Skeletal muscle cell (primary cell): Measurements from ENCODE around the gene GPS1.

Experiments used
- DNase-seq: peaks from one replicate; pipeline ENCODE4 v3.0.0-alpha.2; 2010; ENCODE audit warnings: low read depth
- H3K4me3 ChIP-seq: 2 replicates; pipeline ENCODE4 v1.5.1; 2011; ENCODE audit warnings: low read depth, mild to moderate bottlenecking, control low read depth, low read length, moderate library complexity

The GPS1 gene

DNA sequence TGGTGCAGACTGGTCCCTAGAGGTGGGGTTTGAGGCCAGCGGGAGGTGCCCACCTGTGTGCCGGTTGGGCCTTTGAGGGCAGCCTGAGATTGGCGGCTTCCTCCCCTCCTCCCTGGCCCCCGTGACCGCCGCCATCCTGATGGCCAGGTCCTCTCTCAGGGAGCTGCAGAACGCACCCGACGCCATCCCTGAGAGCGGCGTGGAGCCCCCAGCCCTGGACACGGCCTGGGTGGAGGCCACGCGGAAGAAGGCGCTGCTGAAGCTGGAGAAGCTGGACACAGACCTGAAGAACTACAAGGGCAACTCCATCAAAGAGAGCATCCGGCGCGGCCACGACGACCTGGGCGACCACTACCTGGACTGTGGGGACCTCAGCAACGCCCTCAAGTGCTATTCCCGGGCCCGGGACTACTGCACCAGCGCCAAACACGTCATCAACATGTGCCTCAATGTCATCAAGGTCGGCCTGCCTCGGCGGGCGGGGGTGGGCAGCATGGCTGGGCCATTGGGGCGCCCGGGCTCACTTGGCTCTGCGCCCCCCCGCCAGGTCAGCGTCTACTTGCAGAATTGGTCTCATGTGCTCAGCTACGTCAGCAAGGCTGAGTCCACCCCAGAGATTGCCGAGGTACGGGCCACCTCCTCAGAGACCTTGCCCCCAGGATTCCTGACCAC, 2.8 kb downstream of the GPS1 start:
- DNase-seq: no peak
- no peak overlapping the region for H3K4me3 ChIP-seq

- no peak overlapping the region for H3K4me3 ChIP-seq
These were observed 3.6 kb downstream of the GPS1 start for GRCh38 chr17:82055023-82055964.

GRCh38 chr17:82055965-82056728, 4.4 kb downstream of the GPS1 start:
- DNase-seq: no peak
- H3K4me3 ChIP-seq: no peak overlapping the region

More at GRCh38 chr17:82055023-82055964, 3.6 kb downstream of the GPS1 start:
- DNase-seq: no peak

DNA sequence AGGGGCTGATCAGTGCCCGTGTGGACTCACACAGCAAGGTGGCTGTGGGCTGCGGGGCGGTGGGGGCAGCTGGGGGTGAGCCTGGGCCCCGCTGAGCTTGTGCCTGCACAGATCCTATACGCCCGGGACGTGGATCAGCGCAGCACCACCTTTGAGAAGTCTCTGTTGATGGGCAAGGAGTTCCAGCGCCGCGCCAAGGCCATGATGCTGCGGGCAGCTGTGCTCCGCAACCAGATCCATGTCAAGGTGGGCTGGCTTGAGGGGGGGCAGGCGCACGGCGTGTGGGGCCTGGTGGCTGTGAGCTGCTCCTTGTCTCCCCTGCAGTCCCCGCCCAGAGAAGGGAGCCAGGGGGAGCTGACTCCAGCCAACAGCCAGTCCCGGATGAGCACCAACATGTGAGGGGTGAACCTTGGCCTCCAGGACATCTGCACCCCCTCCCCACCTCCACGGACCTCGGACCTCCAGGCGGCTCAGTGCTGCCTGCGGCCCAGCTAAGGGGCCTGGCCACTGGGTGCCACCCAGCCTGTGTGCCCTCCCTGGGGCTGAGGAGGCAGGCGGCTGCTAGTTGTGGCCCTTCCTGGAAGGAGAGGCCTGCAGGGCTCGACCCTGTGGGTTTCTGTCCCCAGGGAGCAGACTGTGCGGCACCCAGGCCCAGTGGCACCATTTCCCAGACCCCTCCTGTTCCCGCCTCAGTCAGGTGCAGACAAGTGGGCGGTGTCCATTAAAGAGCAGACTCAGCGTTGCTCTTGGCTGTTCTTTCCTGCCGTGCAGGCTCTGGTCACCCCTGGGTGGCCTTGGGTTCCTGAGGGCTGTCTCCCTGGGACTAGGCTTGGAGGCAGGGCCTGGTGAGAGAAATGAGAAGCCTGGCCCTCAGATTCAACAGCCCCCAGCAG, 5.3 kb downstream of the GPS1 start:
- DNase-seq: no peak
- no peak overlapping the region for H3K4me3 ChIP-seq

GRCh38 chr17:82058230-82058854, 6.6 kb downstream of the GPS1 start:
- H3K4me3 ChIP-seq: no peak overlapping the region
- DNase-seq: no peak

DNA sequence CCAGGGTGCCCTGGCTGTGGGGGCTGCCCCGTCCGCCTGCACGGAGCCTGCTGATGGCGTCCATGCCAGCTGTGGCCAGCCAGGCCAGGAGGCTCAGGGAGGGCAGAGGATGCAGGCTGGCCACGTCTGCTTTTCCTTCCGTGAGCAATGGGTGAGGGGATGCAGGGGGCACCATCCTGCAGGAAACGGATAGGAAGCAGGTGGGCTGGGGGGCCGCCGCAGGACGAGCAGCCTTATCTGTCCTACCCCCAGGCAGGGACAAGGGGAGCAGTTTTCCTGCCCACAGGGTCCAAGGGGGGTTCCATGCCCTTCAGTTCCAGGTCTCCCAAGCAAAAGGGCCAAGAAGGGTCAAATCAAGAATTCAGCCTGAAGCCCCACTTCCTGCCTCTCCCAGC, 7.2 kb downstream of the GPS1 start:
- no peak overlapping the region for H3K4me3 ChIP-seq
- no peak for DNase-seq

DNA sequence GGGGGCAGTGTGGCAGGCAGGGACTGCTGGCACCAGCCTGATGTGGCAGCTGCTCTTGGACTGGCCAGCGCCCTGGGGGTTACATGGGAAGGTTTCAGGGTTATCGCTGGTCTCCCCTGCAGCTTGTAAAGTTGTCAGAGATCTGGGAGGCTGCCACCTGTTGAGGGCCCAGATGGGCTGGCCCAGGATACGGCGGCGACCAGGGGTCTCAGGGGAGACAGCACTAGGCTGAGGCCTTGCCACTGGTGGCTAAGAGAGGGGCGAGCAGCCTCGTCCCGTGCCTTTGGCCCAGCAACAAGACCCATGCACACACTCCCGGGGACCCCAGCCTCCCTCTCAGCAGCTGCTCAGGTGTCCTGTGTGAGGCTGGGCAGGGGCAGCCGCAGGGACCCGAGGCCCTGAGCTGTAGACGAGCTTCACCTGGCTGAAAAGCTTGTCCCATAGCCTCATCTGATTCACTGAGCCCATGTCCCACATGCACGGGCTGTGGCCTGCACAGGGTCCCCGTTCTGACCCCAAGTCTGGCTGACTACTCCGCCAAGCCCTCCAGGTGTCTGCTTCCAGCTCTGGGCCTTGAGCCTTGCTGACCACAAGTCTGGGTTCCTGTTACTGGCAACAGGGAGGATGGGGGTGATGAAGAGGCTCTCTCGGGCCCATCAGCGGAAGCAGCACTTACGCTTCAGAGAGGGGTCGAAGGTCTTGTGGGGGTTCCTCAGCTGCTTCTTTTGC, 7.7 kb downstream of the GPS1 start:
- no peak for DNase-seq
- H3K4me3 ChIP-seq: no peak overlapping the region

DNA sequence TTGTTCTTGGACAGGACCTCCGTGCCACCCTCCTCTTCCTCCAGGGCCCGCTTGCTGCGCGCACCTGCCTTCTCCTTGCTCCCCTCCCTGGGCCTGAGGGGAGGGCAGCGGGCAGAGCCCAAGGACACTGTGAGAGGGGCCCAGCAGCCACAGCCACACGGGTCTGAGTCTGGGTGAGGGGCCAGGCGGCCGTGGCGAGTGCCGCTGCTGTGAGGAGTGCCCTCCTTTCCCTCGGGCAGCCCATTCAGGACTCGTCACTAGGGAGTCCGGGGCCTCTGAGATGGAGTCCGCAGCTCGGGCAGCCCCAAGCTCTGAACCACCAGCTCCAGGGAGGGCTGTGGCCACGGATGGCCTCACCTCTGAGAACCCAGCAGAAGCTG, 8.3 kb downstream of the GPS1 start:
- no peak overlapping the region for H3K4me3 ChIP-seq
- DNase-seq: no peak

- no peak overlapping the region for H3K4me3 ChIP-seq
- no peak for DNase-seq
These were observed 8.9 kb downstream of the GPS1 start for GRCh38 chr17:82060614-82061013.

DNA sequence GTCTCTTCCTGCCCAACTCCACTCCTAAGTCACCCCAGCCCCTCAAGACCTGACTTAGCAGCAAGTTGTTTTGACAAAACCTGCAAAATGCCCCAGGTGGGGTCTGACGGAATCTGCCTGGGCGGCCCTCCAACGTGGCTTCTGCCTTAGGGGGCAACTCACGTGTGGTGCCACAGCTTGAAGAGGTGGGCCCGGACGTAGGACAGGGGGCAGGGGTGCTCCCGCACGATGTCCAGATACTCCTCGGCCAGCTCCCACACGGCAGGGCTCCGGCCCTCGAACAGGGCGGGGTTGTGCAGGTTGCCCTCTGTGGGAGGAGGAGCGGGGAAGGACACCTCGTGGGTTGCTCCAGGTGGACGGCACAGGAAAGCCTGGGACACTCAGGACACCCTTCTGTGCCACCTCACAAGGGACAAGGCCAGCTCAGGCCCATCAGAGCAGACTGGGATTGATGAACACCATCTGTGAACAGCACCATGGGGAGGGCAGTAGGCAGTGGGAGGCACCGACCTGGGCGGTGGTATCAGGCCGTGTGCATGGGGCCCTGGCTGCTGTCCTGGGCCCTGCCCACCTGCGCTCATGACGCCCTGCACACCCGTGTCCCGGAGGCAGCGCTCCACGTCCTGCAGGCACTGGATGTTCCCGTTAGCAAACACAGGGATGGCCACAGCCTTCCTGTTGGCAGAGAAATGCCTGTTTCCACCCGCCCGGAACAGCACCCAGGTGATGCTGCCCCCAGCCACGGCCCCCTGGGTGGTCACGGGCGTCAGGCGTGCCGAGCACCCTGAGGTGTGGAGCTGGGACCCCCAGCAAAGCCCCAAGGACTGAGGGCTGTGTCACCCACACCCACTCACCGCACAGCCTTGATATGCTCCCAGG, 9.6 kb downstream of the GPS1 start:
- H3K4me3 ChIP-seq: no peak overlapping the region
- DNase-seq: no peak

DNA sequence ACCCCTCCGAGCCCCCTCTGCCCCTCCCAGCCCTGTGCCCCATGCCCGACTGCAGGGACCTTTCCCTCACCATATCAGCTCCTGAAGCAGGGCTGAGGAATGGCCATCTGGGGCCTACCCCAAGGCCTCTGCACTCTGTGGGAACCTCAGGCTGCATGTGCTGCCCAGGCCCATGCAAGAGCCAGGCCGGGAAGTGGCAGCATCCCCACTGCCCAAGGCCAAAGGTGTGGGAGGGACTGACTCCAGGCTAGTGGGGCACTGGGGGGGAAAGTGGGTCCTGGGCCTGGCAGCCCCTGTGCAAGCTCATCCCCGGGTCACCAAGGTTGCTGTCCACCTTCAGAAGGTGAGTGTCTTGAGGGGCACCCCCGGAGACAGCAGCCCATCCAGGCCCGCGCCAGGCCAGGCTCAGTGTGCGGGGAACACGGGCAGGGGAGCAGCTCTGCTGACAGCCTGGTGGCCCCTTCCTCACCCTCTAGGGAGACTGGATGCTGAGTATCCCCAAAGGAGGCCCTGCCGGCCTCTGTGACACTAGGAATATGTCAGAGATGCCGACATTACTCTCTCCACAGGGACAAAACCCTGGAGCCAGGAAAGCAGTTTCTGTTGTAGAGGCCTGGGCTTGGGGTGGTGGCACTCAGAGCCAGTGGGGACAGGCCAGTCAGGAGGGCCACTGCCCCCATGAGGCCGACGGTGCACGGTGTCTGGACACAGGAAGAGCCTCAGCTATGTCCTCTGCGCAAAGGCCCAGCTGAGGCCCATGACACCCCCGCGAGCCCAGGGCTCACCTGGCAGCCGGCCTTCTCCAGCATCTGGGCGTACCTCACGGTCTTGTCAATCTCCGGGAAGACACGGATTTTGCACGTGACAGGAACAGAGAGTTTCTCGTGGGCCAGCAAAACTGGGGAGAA, 10.6 kb downstream of the GPS1 start:
- no peak for DNase-seq
- no peak overlapping the region for H3K4me3 ChIP-seq

DNA sequence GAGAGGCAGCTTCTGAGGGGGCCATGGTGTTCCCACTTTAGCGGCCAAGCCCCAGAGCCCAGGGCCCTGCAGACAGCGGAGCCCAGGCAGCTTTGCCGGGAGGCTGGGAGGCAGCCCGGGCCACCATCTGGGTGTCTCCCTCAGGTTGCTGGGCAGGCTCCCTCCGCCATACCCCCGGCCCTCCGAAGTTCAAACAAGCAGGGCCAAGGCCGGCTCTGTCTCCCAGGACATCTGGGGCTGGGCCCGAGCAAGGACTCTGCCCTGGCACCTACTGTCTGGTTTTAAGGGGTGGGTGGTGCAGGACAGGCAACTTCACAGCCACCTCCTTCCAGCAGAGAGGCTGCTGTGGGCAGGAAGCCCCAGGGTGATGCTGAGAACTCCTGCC, 11.3 kb downstream of the GPS1 start:
- H3K4me3 ChIP-seq: no peak overlapping the region
- DNase-seq: no peak

DNA sequence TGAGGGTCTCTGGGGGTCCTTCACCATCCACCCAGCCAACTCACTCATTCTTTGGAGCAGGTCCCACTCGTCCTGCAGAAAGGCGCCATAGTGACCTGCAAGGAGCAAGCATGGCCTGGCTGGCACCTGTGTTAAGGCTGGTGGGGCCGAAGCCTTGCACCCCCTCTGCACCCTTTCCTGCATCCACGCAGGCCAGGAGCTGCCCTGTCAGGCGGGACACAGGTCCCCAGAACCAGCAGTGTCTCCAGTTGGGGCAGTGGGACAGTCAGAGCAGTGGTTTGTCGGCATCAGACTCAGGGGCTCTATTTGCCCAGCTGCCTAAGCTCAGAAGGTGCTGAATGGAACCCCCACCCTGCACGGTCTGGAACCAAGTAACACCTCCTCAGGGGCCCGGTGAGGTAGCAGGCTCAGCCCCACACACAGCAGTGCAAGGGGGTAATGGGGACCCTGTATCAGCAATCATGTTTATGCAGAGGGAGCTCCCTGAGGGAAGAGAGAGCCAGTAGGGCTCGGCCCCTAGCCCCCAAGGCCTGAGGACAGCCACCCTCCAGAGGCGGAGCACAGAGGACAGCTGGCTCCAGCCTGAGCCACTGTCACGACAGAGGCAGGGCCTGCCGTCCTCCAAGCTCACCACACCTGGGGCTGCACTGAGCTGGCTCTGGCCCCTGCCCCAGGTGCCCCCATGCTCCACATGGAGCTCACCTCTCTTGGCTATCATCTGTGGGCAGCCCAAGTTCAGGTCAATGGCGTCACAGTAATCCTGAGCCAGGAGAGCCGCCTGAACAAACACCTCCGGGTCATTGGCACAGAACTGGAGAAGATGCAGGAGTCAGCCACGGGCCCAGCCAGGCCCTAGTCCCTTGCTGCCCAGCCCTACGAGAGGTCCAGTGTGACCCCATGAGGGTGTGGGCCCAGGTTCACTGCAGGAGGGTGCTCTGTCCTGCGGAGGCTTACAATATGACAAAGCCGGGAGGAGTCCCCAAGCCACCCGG, 12.0 kb downstream of the GPS1 start:
- no peak overlapping the region for H3K4me3 ChIP-seq

DNA sequence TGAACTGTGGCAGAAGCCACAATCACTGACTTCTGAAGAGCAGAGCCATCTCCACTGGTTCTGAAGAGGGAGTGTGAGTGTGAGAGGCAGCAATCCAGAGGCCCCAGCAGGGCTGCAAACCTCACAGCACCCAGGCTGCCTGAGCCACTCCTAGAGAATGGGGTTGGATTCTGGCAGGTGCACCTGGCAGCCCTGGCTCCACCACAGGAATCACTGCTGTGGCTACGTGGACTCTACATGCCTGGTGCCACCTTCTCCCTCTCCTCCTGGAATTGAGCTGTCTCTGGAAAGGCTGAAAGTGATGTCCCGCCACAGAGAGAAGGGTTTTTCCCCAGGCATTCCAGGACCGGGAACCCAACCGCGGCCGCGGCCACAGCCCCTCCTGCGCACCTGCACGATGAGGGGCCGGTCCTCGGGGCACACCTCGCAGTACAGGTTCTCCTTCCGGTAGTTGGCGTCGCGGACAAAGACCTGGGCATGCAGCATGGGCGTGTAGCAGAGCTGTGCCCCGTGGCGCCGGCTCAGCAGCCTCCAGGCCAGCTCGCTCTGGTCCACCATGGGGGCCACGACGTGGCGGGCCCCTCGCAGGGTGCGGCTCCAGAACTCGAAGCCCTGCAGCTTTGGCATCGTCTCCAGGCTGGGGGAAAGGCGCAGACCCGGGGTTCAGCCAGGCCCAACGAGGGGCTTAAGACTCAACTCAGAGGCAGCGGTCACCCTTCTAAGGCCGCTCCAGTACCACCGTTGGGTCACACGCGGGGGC, 12.9 kb downstream of the GPS1 start:
- H3K4me3 ChIP-seq: peak overlapping the region; percentile 86
- no peak for DNase-seq

More for the DNA sequence above, 12.0 kb downstream of the GPS1 start:
- DNase-seq: no peak
